ENCODE results near the gene UBL3. TPM values are rescaled to one million over a fixed set of nuclear protein-coding genes. Genes with fewer than 3 reads are reported as not detected.

Gene UBL3
- total RNA-seq, 1 experiment from 2014 or later = 19.0 TPM

GRCh38 chr13:29856426-29856825, 6.0 kb upstream of the UBL3 start:
- Histone ChIP-seq H3T11ph (ENCODE audit: low read length) (no peak overlapping the region), H2BK120ac (ENCODE audit: low read depth, low read length, poor library complexity, severe bottlenecking) (no peak overlapping the region), H3K4me1 (ENCODE audit: insufficient read depth, low read length) (no peaks in the 10 kb centered on the region), H2BK15ac (ENCODE audit: low read depth, low read length) (no peak overlapping the region), H2AK5ac (ENCODE audit: insufficient read length, low read length) (no peak overlapping the region), H2BK20ac (ENCODE audit: low read depth, low read length, poor library complexity, severe bottlenecking) (no peak overlapping the region), H3K27ac (ENCODE audit: insufficient read length, low read depth, low read length) (no peak overlapping the region), H3K9me3 (ENCODE audit: control insufficient read depth, low read depth, low read length) (no peaks in the 10 kb centered on the region), H3K4ac (ENCODE audit: low read depth, low read length) (no peak overlapping the region), H3K9ac (ENCODE audit: extremely low read depth, insufficient read length, low read length) (no peak overlapping the region), H3K27me3 (ENCODE audit: insufficient read depth, low read length) (no peaks in the 10 kb centered on the region), H4K20me1 (ENCODE audit: control insufficient read depth, insufficient read depth, insufficient read length) (no peaks in the 10 kb centered on the region), H3K23me2 (ENCODE audit: insufficient read length, low read depth, low read length, poor library complexity, severe bottlenecking) (no peaks in the 10 kb centered on the region), H3K79me1 (ENCODE audit: insufficient read depth, low read depth, low read length, poor library complexity, severe bottlenecking) (no peaks in the 10 kb centered on the region), H3K23ac (ENCODE audit: insufficient read length, low read depth, low read length) (no peak overlapping the region), H2BK5ac (ENCODE audit: insufficient read length, low read length) (no peak overlapping the region), H4K5ac (ENCODE audit: insufficient read length, low read depth, low read length) (no peak overlapping the region), H4K8ac (replicated peaks; ENCODE audit: insufficient read length, low read depth, low read length) (no peak overlapping the region), H3K14ac (ENCODE audit: insufficient read depth, low read length) (no peak overlapping the region), H2BK12ac (ENCODE audit: insufficient read length, low read depth, low read length) (no peak overlapping the region), H3K79me2 (ENCODE audit: insufficient read depth, low read length) (no peaks in the 10 kb centered on the region), H3K18ac (ENCODE audit: insufficient read length, low read depth, low read length) (no peak overlapping the region), H3K56ac (ENCODE audit: insufficient read length, low read depth, low read length) (no peak overlapping the region), H2AFZ (ENCODE audit: low read length) (no peak overlapping the region), H3K4me2 (ENCODE audit: insufficient read depth, insufficient read length, low read length) (no peak overlapping the region), H4K91ac (ENCODE audit: insufficient read length, low read depth, low read length) (no peak overlapping the region)
- no peak overlapping the region for H3K27ac Mint-ChIP-seq
- no peak for DNase-seq
- no peaks in the 10 kb centered on the region for H3K9me3 Mint-ChIP-seq
- no peak for TF ChIP-seq CTCF (conservative IDR thresholded peaks at IDR 0.05)
- WGBS (ENCODE audit: extremely low coverage, insufficient read length, low lambda C conversion rate) = no CpG with 5 or more reads among the region's 2 CpGs
- H3K4me1 Mint-ChIP-seq = peaks cover 3 to 4% of the 10 kb centered on the region in 2 experiments; a peak in 2 of 4 replicates
- H3K36me3 Mint-ChIP-seq (ENCODE audit: insufficient read depth in 1 of 3, low read depth in 3 of 3) = no peaks in the 10 kb centered on the region
- H3K27me3 Mint-ChIP-seq (ENCODE audit: low read depth) = no peaks in the 10 kb centered on the region; the same call in 1 of the 2 replicates
- no peak overlapping the region for H3K4me3 Mint-ChIP-seq
